IMR-90 (cell line): ENCODE results near the gene POLR1A. TPM values are rescaled to one million over a fixed set of nuclear protein-coding genes. Genes with fewer than 3 reads are reported as not detected.

Experiments
- ATAC-seq: fragments of 200-7000 bp; cut with Tn5 transposase; 2 replicates; pipeline ENCODE4 v1.9.1; 2020; ENCODE audit warnings: low read depth, mild to moderate bottlenecking, moderate library complexity
- BruUV-seq: library from RNA; stranded (reverse); fragments of 400-500 nt; replicated peaks from 2 replicates; lab custom pipeline; 2021; lab: Mats Ljungman, UMichigan
- CTCF ChIA-PET: fragments of 300-600 bp; formaldehyde crosslinking; extraction: SDS; loops from one replicate; lab custom pipeline; 2021; ENCODE audit warnings: antibody characterized with exemption; lab: Yijun Ruan, JAX
- POLR2A ChIA-PET: fragments of 300-600 bp; sonication (Branson Sonifier 250); formaldehyde crosslinking; loops from one replicate; lab custom pipeline; 2022; ENCODE audit warnings: antibody characterized with exemption; ENCODE audit not compliant: unreplicated experiment; lab: Charles Lee
- DNase-seq: peaks from one replicate; pipeline ENCODE4 v3.0.0; 2013
- H2AFZ ChIP-seq: replicated peaks from 2 replicates; pipeline ENCODE3; 2013; ENCODE audit warnings: low read length, mild to moderate bottlenecking; ENCODE audit not compliant: poor library complexity
- H2AK5ac ChIP-seq: 2 replicates; pipeline ENCODE4 v1.6.1; 2013; ENCODE audit warnings: low read depth, low read length, inconsistent platforms
- H2AK9ac ChIP-seq: replicated peaks from 2 replicates; pipeline ENCODE3; 2013; ENCODE audit warnings: mild to moderate bottlenecking, low read depth, low read length, moderate library complexity; ENCODE audit not compliant: poor library complexity
- H2BK120ac ChIP-seq: 2 replicates; pipeline ENCODE4 v1.6.1; 2013; ENCODE audit warnings: low read depth, low read length, inconsistent platforms
- H2BK15ac ChIP-seq: 3 replicates; pipeline ENCODE4 v1.6.1; 2013; ENCODE audit warnings: low read depth, low read length, inconsistent platforms
- H2BK20ac ChIP-seq: 2 replicates; pipeline ENCODE4 v1.6.1; 2013; ENCODE audit warnings: low read depth, mild to moderate bottlenecking, inconsistent platforms, low read length, moderate library complexity
- H2BK5ac ChIP-seq: 2 replicates; pipeline ENCODE4 v1.6.1; 2013; ENCODE audit warnings: mild to moderate bottlenecking, low read depth, low read length, inconsistent platforms; ENCODE audit not compliant: poor library complexity, severe bottlenecking
- H3K14ac ChIP-seq: replicated peaks from 2 replicates; pipeline ENCODE4 v1.6.1; 2013; ENCODE audit warnings: low read depth, low read length, inconsistent platforms
- H3K18ac ChIP-seq: 2 replicates; pipeline ENCODE4 v1.6.1; 2013; ENCODE audit warnings: low read depth, low read length, control low read depth
- H3K23ac ChIP-seq: 2 replicates; pipeline ENCODE4 v1.6.1; 2013; ENCODE audit warnings: low read depth, low read length, inconsistent platforms
- H3K27ac ChIP-seq: 2 replicates; pipeline ENCODE4 v1.5.1; 2013; ENCODE audit warnings: mild to moderate bottlenecking, control low read depth, low read length; ENCODE audit not compliant: insufficient read depth
- H3K27me3 ChIP-seq: 2 replicates; pipeline ENCODE4 v1.6.1; 2013; ENCODE audit warnings: low read length; ENCODE audit not compliant: control insufficient read depth, insufficient read depth
- H3K36me3 ChIP-seq: 2 replicates; pipeline ENCODE4 v1.6.1; 2013; ENCODE audit warnings: low read length, mixed read lengths; ENCODE audit not compliant: control insufficient read depth, insufficient read depth
- H3K4ac ChIP-seq: 2 replicates; pipeline ENCODE4 v1.6.1; 2013; ENCODE audit warnings: low read depth, low read length, inconsistent platforms
- H3K4me1 ChIP-seq: 2 replicates; pipeline ENCODE4 v1.6.1; 2013; ENCODE audit warnings: low read length, mixed read lengths; ENCODE audit not compliant: control insufficient read depth, insufficient read depth
- H3K4me2 ChIP-seq: 2 replicates; pipeline ENCODE4 v1.6.1; 2013; ENCODE audit warnings: low read depth, mild to moderate bottlenecking, control low read depth, low read length, moderate library complexity
- H3K4me3 ChIP-seq: 2 replicates; pipeline ENCODE4 v1.5.1; 2013; ENCODE audit warnings: low read depth, mild to moderate bottlenecking, control low read depth, low read length, moderate library complexity; ENCODE audit not compliant: insufficient read depth
- H3K56ac ChIP-seq: 2 replicates; pipeline ENCODE4 v1.6.1; 2013; ENCODE audit warnings: low read length, inconsistent platforms; ENCODE audit not compliant: insufficient read depth; ENCODE audit errors: extremely low read depth
- H3K79me1 ChIP-seq, 2 experiments: 2 replicates each; pipeline ENCODE4 v1.6.1; 2013; ENCODE audit warnings: low read length in 2 of 2, inconsistent platforms in 1 of 2, low read depth in 1 of 2
- H3K9ac ChIP-seq: 2 replicates; pipeline ENCODE4 v1.6.1; 2013; ENCODE audit warnings: low read depth, low read length, control low read depth
- H3K9me1 ChIP-seq: 2 replicates; pipeline ENCODE4 v1.6.1; 2013; ENCODE audit warnings: low read length, inconsistent platforms; ENCODE audit not compliant: insufficient read depth
- H3K9me3 ChIP-seq: 2 replicates; pipeline ENCODE4 v1.6.1; 2013; ENCODE audit warnings: low read length; ENCODE audit not compliant: control insufficient read depth, insufficient read depth
- H4K20me1 ChIP-seq: 2 replicates; pipeline ENCODE4 v1.6.1; 2013; ENCODE audit warnings: low read length, inconsistent platforms; ENCODE audit not compliant: insufficient read depth
- H4K5ac ChIP-seq: 2 replicates; pipeline ENCODE4 v1.6.1; 2013; ENCODE audit warnings: mild to moderate bottlenecking, low read depth, low read length, control low read depth
- H4K8ac ChIP-seq, 2 experiments: 2 replicates each; pipeline ENCODE4 v1.6.1; 2013; ENCODE audit warnings: low read depth in 2 of 2, low read length in 2 of 2, control low read depth in 1 of 2, inconsistent platforms in 1 of 2
- H4K91ac ChIP-seq: 2 replicates; pipeline ENCODE4 v1.6.1; 2013; ENCODE audit warnings: low read depth, low read length, inconsistent platforms; ENCODE audit not compliant: insufficient read depth
- CEBPB ChIP-seq: IDR thresholded peaks from 2 replicates; pipeline ENCODE4 v1.6.1; 2012; ENCODE audit warnings: low read depth, low read length, improper control_type of control experiment
- MAZ ChIP-seq: IDR thresholded peaks from 2 replicates; pipeline ENCODE4 v1.6.1; 2012; ENCODE audit warnings: low read depth, mild to moderate bottlenecking, low read length, improper control_type of control experiment, moderate library complexity, borderline replicate concordance
- NFE2L2 ChIP-seq: fragments of 150-350 bp; IDR thresholded peaks from 2 replicates; pipeline ENCODE4 v1.6.1; 2016; ENCODE audit warnings: low read depth, mild to moderate bottlenecking, low read length
- POLR2A ChIP-seq: IDR thresholded peaks from 2 replicates; pipeline ENCODE4 v1.6.1; 2012; ENCODE audit warnings: mild to moderate bottlenecking, low read depth, low read length
- RAD21 ChIP-seq: IDR thresholded peaks from 2 replicates; pipeline ENCODE4 v1.6.1; 2012; ENCODE audit warnings: low read length, improper control_type of control experiment
- WGBS, 2 experiments: methylation state at CpG; one replicate each; pipeline versions ENCODE4 v1.1.5 to v1.1.7; 2013; ENCODE audit warnings: missing lambda C conversion rate in 2 of 2; ENCODE audit not compliant: insufficient read length in 1 of 2; ENCODE audit errors: extremely low coverage in 2 of 2; 5-methylcytosine and 5-hydroxymethylcytosine counted together
- dilution Hi-C: fragments of 300-500 bp; cut with HindIII; formaldehyde crosslinking; loops from one replicate; pipeline ENCODE4 v1.14.3; 2018; ENCODE audit warnings: low sequenced_read_pairs; ENCODE audit not compliant: unreplicated experiment
- in situ Hi-C: fragments of 300-500 bp; cut with MboI; formaldehyde crosslinking; loops from 3 replicates; pipeline ENCODE4 v1.14.3; 2019; ENCODE audit warnings: low sequenced_read_pairs, inconsistent platforms, mixed read lengths
- intact Hi-C: fragments of 100-400 bp; cut with micrococcal nuclease; formaldehyde crosslinking; loops from 2 replicates; pipeline ENCODE4 v1.10.0; 2022
- polyA plus RNA-seq, 3 experiments: library from polyadenylated mRNA; depleted of rRNA; stranded (reverse); fragments of >200 nt; gene quantifications; 2 replicates each; pipeline ENCODE4 v1.2.3, GENCODE V29; 2012; ENCODE audit warnings: low replicate concordance in 1 of 3
- total RNA-seq: library from RNA; depleted of rRNA; stranded (reverse); fragments of >200 nt; gene quantifications from 2 replicates; pipeline ENCODE4 v1.2.3, GENCODE V29; 2012

POLR1A gene
- total and polyA plus RNA-seq, 2 of the 4 experiments (the other 2 are of a cell fraction) = 7.6 to 27.4 TPM

DNA sequence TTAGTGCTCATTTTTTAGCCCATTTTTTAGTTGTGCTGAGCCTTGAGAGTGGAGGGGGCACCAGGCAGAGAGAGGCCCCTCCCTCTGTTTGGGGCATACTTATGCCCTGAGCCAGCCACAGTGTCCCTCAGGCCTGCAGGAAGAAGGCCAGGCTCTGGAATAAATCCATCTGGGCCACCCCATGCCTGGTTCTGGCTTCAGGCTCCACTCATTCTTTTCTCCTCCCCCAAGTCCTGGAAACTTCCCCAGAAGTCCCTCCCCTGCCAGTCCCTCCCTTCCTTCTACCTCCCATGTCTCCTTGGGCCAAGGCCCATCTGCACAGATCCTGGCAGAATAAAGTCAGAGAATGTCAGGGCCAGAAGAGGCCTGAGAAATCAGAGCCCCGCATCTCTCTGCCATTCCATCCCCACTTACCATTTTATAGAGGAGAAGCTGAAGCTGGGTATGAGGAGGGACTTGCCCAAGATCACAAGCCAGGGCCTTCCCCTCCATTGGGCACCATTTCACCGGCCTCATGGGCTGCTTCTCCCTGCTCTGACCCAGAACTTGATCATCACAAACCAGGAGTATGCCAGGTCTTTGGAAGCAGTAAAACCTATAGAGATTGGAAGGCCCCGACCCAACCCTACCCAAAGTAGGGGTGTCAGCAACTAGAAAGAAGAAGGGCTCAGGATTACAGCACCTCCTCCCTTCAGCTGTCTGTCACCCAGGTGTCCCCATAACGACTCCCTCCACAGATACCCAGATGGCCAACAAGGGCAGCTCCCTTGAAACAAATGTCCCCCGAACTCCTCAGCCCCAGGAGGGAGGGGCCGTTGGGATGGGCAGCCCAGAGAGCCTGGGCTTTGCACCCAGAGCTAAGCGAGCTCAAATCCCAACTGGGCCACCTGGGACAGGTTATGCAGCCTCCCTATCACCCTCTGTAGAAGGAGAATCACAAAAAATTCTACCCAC is 108.4 kb downstream of the POLR1A start:
- peak overlapping the region; percentile 64 for H2BK5ac ChIP-seq
- no peak overlapping the region for H3K4me3 ChIP-seq
- in situ Hi-C loops (no loop called here), dilution Hi-C loops (no loop called here), intact Hi-C loops (no loop called here)
- DNase-seq (peak; percentile 16), ATAC-seq (peak; percentile 24)
- H2AK5ac ChIP-seq = peak overlapping the region; percentile 76
- H3K27ac ChIP-seq = peak overlapping the region; percentile 93; the same call in 1 of the 2 replicates
- peaks cover 40% of the 10 kb centered on the region for H3K9me1 ChIP-seq
- peak overlapping the region; percentile 78 to 88; a peak in 3 of 4 replicates for H4K8ac ChIP-seq
- ChIA-PET CTCF (interaction anchor here (1.6 kb wide), 1 partner anchor 40 kb away, joined by 6 read pairs; no protein-coding TSS in a partner anchor), POLR2A (no interaction called here)
- H3K14ac ChIP-seq = peak overlapping the region; percentile 77
- peak overlapping the region; percentile 59 for H3K18ac ChIP-seq
- H3K56ac ChIP-seq = peak overlapping the region; percentile 62; the same call in 1 of the 2 replicates
- peak overlapping the region; percentile 90; the same call in 2 of the 3 replicates for H2BK15ac ChIP-seq
- H3K36me3 ChIP-seq = no peaks in the 10 kb centered on the region
- peak overlapping the region; percentile 79 for H2AK9ac ChIP-seq
- WGBS, 2 experiments = no CpG with 5 or more reads among the region's 7 CpGs
- H3K79me1 ChIP-seq = no peaks in the 10 kb centered on the region
- H3K27me3 ChIP-seq = no peaks in the 10 kb centered on the region
- H3K4me1 ChIP-seq = peaks cover 32% of the 10 kb centered on the region
- H4K5ac ChIP-seq = peak overlapping the region; percentile 79
- H3K9me3 ChIP-seq = no peaks in the 10 kb centered on the region
- peak overlapping the region; percentile 99 for H2BK20ac ChIP-seq
- TF ChIP-seq MAZ = no peak
- TF ChIP-seq POLR2A = no peak
- no peak for TF ChIP-seq CEBPB
- TF ChIP-seq NFE2L2 = no peak
- no peak for TF ChIP-seq RAD21
- H3K9ac ChIP-seq = no peak overlapping the region
- no TSS peak for BruUV-seq
- H3K23ac ChIP-seq = peak overlapping the region; percentile 77
- H2BK120ac ChIP-seq = peak overlapping the region; percentile 99
- H2AFZ ChIP-seq = peak overlapping the region; percentile 55
- no peak overlapping the region for H3K4me2 ChIP-seq
- H4K20me1 ChIP-seq = no peaks in the 10 kb centered on the region
- peak overlapping the region; percentile 97 for H3K4ac ChIP-seq
- H4K91ac ChIP-seq = peak overlapping the region; percentile 88
